GM21786 (cell line): ENCODE data around the gene ATP8A2.

Source experiments
- ATAC-seq: cut with Tn5 transposase; IDR thresholded peaks from one replicate; pipeline ENCODE4 v1.9.1; 2021; ENCODE audit not compliant: unreplicated experiment

The ATP8A2 gene

DNA sequence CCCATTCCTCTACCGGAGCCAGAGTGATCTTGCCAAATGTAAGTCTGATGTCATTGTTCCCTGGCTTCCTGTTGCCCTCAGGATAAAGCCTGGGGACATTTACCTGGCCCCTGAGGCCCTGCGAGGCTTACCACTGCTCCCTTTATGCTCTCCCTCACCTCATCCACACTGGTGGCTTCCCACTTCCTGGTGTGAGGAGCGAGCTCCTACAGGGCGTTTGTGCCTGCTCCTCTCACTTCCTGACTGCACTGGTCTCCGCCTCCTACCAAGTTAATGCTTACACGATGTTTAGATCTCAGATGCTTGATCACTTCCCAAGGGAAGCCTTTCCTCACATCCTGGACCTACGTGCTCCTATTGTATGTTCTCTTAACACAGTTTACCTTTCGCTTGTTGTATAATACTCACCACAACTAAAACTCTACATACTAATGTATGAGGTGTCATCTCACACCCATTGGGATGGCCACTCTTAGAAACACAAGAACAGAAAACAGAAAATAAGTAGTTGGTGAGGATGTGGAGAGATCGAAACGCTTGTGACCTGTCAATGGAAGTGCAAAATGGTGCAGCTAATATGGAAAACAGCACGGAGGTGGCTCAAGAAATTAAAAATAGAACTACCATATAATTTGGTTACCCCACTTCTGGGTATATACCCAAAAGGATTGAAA, 502.4 kb downstream of the ATP8A2 start:
- no peak for ATAC-seq

DNA sequence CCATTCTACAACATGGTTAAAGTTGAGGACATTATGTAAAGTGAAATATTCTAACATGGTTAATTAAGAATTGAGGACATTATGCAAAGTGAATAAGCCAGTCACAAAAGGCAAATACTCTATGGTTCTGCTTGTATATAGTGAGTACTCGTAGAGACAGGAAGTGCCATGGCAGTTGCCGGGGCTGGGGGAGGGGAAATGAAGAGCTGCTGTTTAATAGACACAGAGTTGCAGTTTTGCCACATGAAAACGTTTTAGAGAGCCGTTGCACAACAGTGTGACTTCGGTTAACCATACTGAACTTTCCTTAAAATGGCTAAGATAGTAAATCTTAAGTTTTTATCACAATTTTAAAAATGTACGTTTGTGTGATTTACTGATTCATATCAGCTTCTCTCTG, 503.1 kb downstream of the ATP8A2 start:
- no peak for ATAC-seq

GRCh38 chr13:25876247-25876646, 504.5 kb downstream of the ATP8A2 start:
- ATAC-seq, result no peak

DNA sequence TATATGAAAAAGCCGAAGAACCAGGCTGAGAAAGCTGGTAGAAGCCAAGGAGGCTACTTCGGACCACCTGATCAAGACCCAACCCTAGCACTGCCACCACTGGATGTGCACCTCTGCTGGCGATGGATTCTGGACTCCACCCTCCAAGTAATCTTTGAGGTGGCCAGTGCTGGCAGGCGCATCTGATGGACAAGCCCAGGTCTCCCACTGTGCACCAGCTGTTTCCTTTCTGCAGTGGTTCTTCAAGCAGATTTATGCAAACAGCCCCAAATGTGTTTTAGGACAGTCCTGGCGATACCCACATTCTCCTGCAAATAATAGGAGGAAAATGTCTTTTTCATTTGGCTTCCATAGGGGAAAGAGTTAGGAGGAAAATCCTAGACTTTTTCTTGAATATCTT, 507.7 kb downstream of the ATP8A2 start:
- no peak for ATAC-seq

GRCh38 chr13:25881136-25881926, 509.6 kb downstream of the ATP8A2 start:
- no peak for ATAC-seq

GRCh38 chr13:25881971-25882451, 510.2 kb downstream of the ATP8A2 start:
- ATAC-seq, result no peak

DNA sequence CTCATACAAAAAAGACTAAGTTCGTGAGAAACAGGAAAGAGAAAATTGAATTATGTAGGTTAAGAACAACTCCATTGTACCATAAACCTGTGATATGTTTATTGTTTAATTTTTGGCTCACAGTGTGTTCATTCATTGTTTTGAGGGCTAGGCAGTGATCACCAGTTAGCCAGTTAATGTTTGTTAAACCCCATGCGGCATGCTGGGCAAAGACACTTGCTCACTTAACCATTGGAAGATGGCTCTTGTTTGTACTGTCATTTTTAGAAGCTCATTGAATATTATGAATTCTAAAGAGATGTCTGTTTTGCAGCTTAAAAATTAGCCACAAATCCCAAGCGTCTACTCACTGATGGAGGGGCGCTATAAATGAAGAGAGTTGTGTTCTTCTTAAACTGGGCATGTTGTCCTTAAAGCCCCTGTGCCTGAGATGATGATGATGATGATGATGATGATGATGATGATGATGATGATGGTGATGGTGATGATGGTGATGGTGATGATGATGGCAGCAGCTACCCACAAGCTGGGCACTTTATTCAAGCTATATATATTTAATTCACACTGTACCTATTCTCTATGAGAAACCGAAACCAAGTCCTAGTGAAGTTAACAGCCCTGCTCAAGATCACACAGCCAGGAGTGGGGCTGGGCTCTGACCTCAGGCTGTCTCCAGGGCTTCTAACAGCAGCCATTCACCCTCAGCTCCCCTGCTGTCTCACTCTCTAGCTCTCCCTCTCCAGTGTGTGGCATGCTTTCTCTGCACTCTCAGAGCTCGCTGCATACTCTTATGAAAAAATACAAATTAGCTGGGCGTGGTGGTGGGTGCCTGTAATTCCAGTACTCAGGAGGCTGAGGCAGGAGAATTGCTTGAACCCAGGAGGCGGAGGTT, 510.9 kb downstream of the ATP8A2 start:
- ATAC-seq, result no peak

DNA sequence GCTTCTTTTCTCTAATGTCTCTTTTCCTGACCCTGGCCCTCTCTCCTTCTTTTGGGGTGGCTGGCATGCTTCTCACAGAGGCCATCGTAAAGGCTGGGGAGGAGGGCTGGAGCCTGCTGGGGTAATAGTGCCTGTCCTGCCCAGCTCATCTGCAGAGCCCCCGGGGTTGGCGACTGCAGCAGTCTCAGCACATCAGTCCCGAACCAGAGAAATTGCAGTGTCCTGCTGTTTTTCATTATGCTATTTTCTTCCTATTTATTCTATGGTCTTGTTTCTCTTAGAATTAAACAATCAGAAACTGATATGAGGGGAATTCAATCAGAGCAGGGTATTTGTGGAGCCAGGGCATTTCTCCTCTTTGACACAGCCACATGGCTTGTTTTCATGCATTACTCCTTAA, 513.6 kb downstream of the ATP8A2 start:
- ATAC-seq, result no peak

GRCh38 chr13:25886438-25887214, 514.9 kb downstream of the ATP8A2 start:
- no peak for ATAC-seq

DNA sequence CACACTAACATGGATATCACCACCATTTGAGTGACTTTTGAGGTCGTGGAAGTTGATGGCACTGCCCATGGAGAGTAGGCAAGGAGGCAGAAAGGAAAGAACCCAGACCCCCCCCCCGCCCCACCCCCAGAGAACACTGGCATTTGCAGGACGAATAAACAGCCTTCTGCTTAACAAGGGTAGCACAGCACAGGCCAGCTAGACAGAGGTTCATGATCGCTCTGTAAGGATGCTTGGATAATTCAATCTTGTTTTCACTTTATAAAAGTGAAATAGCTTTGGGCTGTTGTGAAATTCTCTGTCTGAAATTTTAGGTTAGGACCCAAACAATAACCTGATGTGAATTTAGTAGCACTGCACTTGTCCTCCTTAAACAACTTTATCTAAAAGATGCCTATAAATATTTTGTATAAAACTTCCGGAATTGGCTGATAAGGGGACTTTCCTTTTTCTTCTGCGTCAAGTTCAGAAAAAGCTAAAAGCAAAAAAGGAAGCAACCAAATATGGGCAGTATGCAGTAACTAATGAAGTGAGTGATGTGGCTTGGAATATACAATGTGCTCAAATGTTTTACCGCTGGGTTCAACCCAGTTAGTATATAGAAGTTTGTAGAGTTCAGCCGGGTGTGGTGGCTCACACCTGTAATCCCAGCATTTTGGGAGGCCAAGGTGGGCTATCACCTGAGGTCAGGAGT, 516.3 kb downstream of the ATP8A2 start:
- ATAC-seq, result no peak

DNA sequence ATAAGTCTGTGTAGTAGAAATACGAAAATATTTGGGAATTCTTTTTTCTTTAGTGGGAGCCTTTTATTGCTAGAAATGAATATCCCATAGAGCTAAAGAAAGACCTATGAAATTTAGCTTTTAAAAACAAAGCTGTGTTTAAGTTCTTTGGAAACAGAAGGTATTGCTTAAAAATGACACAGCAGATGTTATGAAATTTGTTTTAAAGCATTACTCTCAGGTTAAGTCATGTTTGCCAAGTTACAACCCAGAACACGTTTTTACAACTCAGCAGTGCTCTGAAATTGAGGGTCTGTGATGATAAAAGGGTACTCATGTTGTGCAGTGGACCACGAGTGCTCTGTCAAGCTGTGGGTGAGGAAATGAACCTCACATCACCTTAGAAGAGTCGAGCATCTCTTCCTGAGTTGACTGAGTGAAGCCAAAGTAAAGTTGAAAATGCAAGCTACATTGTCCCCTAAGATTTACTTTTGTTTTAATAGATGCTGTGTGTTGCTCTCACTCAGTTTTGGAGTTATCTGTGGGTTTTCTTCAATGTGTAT, 519.0 kb downstream of the ATP8A2 start:
- no peak for ATAC-seq

DNA sequence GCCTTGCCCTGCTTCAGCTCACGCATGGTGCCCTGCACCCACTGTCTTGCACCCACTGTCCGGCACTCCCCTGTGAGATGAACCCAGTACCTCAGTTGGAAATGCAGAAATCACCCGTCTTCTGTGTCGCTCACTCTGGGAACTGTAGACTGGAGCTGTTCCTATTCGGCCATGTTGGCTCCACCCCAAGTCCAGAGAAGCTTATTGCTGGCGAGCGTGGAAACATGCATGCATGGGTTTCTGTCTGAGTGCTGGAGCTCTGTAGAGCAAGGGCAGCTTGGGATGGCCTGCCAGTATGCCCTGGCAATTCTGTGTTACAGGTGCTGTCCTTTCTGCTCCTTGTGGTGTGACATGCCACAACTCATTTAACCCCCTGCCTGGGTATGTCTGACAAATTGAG, 527.2 kb downstream of the ATP8A2 start:
- no peak for ATAC-seq

GRCh38 chr13:25899464-25899863, 527.7 kb downstream of the ATP8A2 start:
- ATAC-seq, result no peak

- no peak for ATAC-seq
These were observed 528.2 kb downstream of the ATP8A2 start for GRCh38 chr13:25899952-25900351.

- ATAC-seq, result peak; percentile 95
These were observed 529.9 kb downstream of the ATP8A2 start for GRCh38 chr13:25901460-25902376.

DNA sequence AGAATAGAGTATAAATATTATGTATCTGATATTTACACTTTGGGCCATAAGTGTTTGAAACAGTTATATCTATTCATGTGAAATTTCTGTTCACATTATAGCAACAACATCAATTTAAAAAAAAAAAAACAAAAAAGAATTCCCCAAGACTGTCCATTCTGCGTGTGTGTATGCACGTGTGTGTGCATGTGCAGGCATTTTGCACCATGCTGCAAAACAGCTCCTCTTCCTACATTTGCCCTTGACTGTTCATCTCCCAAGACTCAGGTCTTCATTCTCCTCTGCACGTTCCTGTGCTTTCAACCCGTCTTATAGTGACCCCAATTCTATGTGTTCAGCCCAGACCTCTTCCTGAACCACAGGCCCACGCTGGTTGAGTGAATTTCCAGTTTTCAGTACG, 530.7 kb downstream of the ATP8A2 start:
- no peak for ATAC-seq

GRCh38 chr13:25902891-25903341, 531.1 kb downstream of the ATP8A2 start:
- no peak for ATAC-seq

DNA sequence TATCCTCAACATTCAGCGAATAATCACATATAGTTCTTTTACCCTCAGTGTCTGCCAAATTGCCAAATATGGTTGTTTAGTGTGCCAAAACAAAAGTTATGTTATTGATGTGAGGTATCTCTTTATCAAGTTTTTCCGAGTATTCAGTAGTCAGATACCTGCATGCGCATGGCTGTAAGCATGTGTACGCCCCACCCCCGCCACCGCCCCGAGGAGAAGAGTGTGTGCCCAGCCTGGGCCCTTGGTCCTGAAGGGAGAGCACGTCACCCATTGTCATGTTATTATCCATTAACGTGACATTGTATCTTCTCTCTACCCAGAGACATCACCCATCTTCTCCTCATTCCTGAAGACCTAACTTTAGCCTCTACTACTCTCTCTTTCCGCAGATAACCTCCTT, 533.1 kb downstream of the ATP8A2 start:
- no peak for ATAC-seq

GRCh38 chr13:25905611-25906010, 533.8 kb downstream of the ATP8A2 start:
- no peak for ATAC-seq
